Parathyroid adenoma (tissue), 2 donors: ENCODE measurements around the gene POFUT2.

ENCODE experiments used
- H2AFZ ChIP-seq: fragments of 300-600 bp; sonication (generic); one replicate; pipeline ENCODE4 v1.7.0; 2017; ENCODE audit warnings: antibody characterized with exemption, mild to moderate bottlenecking
- H3K27ac ChIP-seq: fragments of 300-600 bp; sonication (generic); one replicate; pipeline ENCODE4 v1.7.0; 2017
- H3K27me3 ChIP-seq: fragments of 300-600 bp; sonication (generic); one replicate; pipeline ENCODE4 v1.7.0; 2017; ENCODE audit warnings: low read length; ENCODE audit not compliant: control insufficient read depth, insufficient read depth
- H3K36me3 ChIP-seq: fragments of 300-600 bp; sonication (generic); one replicate; pipeline ENCODE4 v1.7.0; 2017; ENCODE audit warnings: low read length; ENCODE audit not compliant: control insufficient read depth, insufficient read depth
- H3K4me1 ChIP-seq: fragments of 300-600 bp; sonication (generic); one replicate; pipeline ENCODE4 v1.7.0; 2017; ENCODE audit warnings: control low read depth
- H3K4me2 ChIP-seq: fragments of 300-600 bp; sonication (generic); one replicate; pipeline ENCODE4 v1.7.0; 2017; ENCODE audit warnings: low read length
- H3K4me3 ChIP-seq: fragments of 300-600 bp; sonication (generic); one replicate; pipeline ENCODE4 v1.7.0; 2017; ENCODE audit warnings: low read depth, low read length
- H3K79me2 ChIP-seq: fragments of 300-600 bp; sonication (generic); one replicate; pipeline ENCODE4 v1.7.0; 2017; ENCODE audit warnings: control low read depth
- H3K9ac ChIP-seq: fragments of 300-600 bp; sonication (generic); one replicate; pipeline ENCODE4 v1.7.0; 2017; ENCODE audit warnings: mild to moderate bottlenecking
- H3K9me3 ChIP-seq: fragments of 300-600 bp; sonication (generic); one replicate; pipeline ENCODE4 v1.7.0; 2017; ENCODE audit warnings: low read length; ENCODE audit not compliant: control insufficient read depth
- CTCF ChIP-seq: fragments of 300-600 bp; sonication (generic); IDR thresholded peaks from one replicate; pipeline ENCODE4 v1.7.0; 2017; ENCODE audit warnings: antibody characterized with exemption, mild to moderate bottlenecking
- donor health status: primary hyperparathyroidism.

POFUT2 gene

GRCh38 chr21:45286671-45287437 is 841 bp downstream of the POFUT2 start:
- no peaks in the 10 kb centered on the region for H3K9me3 ChIP-seq
- H3K27ac ChIP-seq = no peak overlapping the region
- no peak for TF ChIP-seq CTCF
- H3K4me2 ChIP-seq = peak overlapping the region; percentile 34
- H3K4me3 ChIP-seq = no peak overlapping the region
- no peak overlapping the region for H2AFZ ChIP-seq
- no peaks in the 10 kb centered on the region for H3K79me2 ChIP-seq
- H3K9ac ChIP-seq = no peak overlapping the region
- no peaks in the 10 kb centered on the region for H3K4me1 ChIP-seq
- H3K36me3 ChIP-seq = no peaks in the 10 kb centered on the region
- no peaks in the 10 kb centered on the region for H3K27me3 ChIP-seq

DNA sequence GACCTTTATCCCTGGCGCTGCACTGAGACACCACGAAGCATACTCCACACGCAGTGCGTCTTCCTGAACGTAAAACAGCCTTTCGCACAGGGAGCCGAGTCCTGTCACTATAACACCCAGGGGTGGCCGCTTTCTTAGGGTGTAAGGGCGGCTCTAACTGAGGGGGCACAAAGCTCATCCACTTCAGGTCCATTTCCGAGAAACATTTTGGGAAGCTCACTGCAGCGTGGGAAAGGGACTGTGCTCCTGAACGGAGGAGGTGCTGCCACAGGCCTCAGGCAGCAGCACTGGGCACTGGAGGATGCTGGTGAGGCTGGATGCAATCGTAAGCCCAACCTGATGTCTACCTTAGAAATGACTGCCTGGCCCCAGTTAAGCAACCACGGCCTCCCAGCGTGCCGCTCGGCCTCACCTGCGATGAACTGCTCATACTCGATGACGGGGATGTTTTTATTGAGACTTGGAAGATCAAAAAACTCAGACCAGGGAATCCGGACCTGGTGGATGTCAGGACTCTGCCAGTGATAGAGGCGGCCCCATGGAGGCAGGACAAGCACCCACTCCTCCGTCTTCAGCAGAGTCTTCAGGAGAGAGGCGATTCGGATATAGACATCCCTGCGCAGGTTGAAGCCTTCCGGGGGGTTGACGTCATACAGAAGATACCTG is 2.3 kb downstream of the POFUT2 start:
- H3K4me3 ChIP-seq = no peak overlapping the region
- H2AFZ ChIP-seq = no peak overlapping the region
- H3K36me3 ChIP-seq = no peaks in the 10 kb centered on the region

DNA sequence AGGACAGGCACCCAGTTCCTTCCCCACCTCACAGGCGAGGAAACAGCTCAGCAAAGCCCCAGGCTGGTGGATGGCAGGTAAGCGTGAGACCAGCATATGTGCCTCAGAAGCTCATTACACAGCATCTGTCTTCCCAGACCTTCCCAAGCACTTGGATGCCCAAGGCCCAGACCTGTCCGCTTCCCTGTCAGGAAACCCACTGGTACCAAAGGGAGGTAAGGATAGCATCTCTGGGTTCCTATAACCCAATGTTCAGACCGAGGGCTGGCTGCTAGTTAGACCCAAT is 3.3 kb downstream of the POFUT2 start:
- no peaks in the 10 kb centered on the region for H3K4me1 ChIP-seq
- H2AFZ ChIP-seq = no peak overlapping the region
- no peaks in the 10 kb centered on the region for H3K9me3 ChIP-seq
- TF ChIP-seq CTCF = no peak
- no peak overlapping the region for H3K9ac ChIP-seq
- H3K79me2 ChIP-seq = no peaks in the 10 kb centered on the region
- H3K36me3 ChIP-seq = no peaks in the 10 kb centered on the region
- no peak overlapping the region for H3K4me3 ChIP-seq
- no peak overlapping the region for H3K27ac ChIP-seq
- no peaks in the 10 kb centered on the region for H3K27me3 ChIP-seq
- no peak overlapping the region for H3K4me2 ChIP-seq

More for the DNA sequence above, 2.3 kb downstream of the POFUT2 start:
- H3K9ac ChIP-seq = no peak overlapping the region
- no peaks in the 10 kb centered on the region for H3K4me1 ChIP-seq
- H3K27me3 ChIP-seq = no peaks in the 10 kb centered on the region
- H3K79me2 ChIP-seq = no peaks in the 10 kb centered on the region
- H3K27ac ChIP-seq = no peak overlapping the region
- no peak overlapping the region for H3K4me2 ChIP-seq
- no peak for TF ChIP-seq CTCF
- no peaks in the 10 kb centered on the region for H3K9me3 ChIP-seq

DNA sequence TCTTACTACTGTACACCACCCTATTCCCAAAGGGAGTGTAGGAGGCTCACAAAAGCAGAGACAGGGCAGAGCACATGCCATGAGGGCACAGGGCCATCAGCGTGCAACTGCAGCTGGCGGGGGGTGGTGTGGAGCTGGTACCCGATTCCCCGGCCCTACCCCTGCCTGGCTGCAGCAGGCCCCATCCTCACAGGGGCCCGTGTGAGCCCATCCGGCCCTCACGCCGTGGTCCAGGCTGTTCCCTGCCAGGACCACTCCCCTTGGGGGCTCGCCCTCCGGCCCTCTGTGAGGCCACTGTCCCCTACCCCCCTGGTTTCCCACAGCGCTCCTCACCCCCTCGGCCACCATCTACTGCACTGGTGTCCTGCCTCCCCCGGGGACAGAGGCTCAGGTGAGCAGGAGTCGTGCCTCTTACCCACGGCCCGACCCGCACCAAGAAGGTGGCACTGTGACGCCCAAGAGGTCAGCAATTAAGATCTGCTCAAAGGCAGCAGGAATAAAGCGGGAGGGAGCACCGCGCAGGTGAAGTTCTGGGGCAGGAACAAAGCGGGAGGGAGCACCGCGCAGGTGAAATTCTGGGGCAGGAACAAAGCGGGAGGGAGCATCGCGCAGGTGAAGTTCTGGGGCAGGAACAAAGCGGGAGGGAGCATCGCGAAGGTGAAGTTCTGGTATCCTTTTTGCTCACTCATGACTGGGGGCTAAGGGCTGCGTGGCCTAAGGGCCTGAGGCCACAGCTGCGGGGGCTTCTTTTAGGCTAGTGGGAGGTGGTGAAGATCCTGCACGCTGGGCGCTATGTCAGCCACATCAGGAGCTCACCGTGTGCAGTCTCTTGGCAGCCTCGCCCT is 3.9 kb downstream of the POFUT2 start:
- Histone ChIP-seq H3K4me3 (no peak overlapping the region), H3K9me3 (no peaks in the 10 kb centered on the region), H3K4me2 (no peak overlapping the region), H3K4me1 (no peaks in the 10 kb centered on the region), H3K27ac (no peak overlapping the region), H2AFZ (no peak overlapping the region), H3K36me3 (no peaks in the 10 kb centered on the region), H3K27me3 (no peaks in the 10 kb centered on the region), H3K9ac (no peak overlapping the region), H3K79me2 (no peaks in the 10 kb centered on the region)
- TF ChIP-seq CTCF = no peak
